OCI-LY7 (cell line): Measurements from ENCODE around the gene PLP1. TPM values are rescaled to one million over a fixed set of nuclear protein-coding genes. Genes with fewer than 3 reads are reported as not detected.

Experiments
- BruUV-seq: library from RNA; stranded (reverse); fragments of 400-500 nt; replicated peaks from 2 replicates; lab custom pipeline; 2021; lab: Mats Ljungman, UMichigan
- CTCF ChIA-PET: fragments of 300-600 bp; sonication (Branson Sonifier 250); formaldehyde crosslinking; loops from one replicate; lab custom pipeline; 2022; ENCODE audit warnings: antibody characterized with exemption; ENCODE audit not compliant: unreplicated experiment; lab: Charles Lee
- POLR2A ChIA-PET: fragments of 300-600 bp; sonication (Branson Sonifier 250); formaldehyde crosslinking; loops from one replicate; lab custom pipeline; 2022; ENCODE audit warnings: antibody characterized with exemption; lab: Charles Lee
- DNase-seq: peaks from one replicate; pipeline ENCODE4 v3.0.0-alpha.2; 2015; ENCODE audit warnings: low spot score
- H2AFZ ChIP-seq: fragments of 200-600 bp; sonication (generic), shearing (Covaris generic); 2 replicates; pipeline ENCODE4 v1.6.1; 2014; ENCODE audit warnings: mild to moderate bottlenecking, antibody characterized with exemption, low read length, moderate library complexity
- H3K27ac ChIP-seq: fragments of 200-600 bp; sonication (generic); 2 replicates; pipeline ENCODE4 v1.5.1; 2014; ENCODE audit warnings: mixed run types, low read depth, mild to moderate bottlenecking, moderate library complexity, low read length, inconsistent platforms; ENCODE audit not compliant: poor library complexity, severe bottlenecking
- H3K36me3 ChIP-seq: fragments of 200-600 bp; sonication (generic); 2 replicates; pipeline ENCODE4 v1.6.1; 2014; ENCODE audit warnings: mild to moderate bottlenecking, antibody characterized with exemption, low read length, moderate library complexity, mixed read lengths; ENCODE audit not compliant: insufficient read depth
- H3K4me1 ChIP-seq: fragments of 200-600 bp; sonication (generic); 2 replicates; pipeline ENCODE4 v1.5.1; 2014; ENCODE audit warnings: mild to moderate bottlenecking, low read length; ENCODE audit not compliant: insufficient read depth, poor library complexity, severe bottlenecking
- H3K4me2 ChIP-seq: fragments of 200-600 bp; sonication (generic); 2 replicates; pipeline ENCODE4 v1.6.1; 2014; ENCODE audit warnings: mild to moderate bottlenecking, low read length
- H3K4me3 ChIP-seq: fragments of 200-600 bp; sonication (generic); 2 replicates; pipeline ENCODE4 v1.5.1; 2014; ENCODE audit warnings: mild to moderate bottlenecking, low read depth, low read length; ENCODE audit not compliant: poor library complexity, severe bottlenecking
- H3K79me2 ChIP-seq: fragments of 200-600 bp; sonication (generic); 2 replicates; pipeline ENCODE4 v1.6.1; 2016; ENCODE audit warnings: low read depth, mild to moderate bottlenecking, low read length, moderate library complexity, mixed read lengths; ENCODE audit not compliant: insufficient read depth
- H3K9me2 ChIP-seq: fragments of 200-600 bp; sonication (generic); 2 replicates; pipeline ENCODE4 v1.6.1; 2016; ENCODE audit warnings: mild to moderate bottlenecking, low read length, mixed read lengths; ENCODE audit not compliant: insufficient read depth
- H3K9me3 ChIP-seq: fragments of 200-600 bp; sonication (generic); 2 replicates; pipeline ENCODE4 v1.6.1; 2014; ENCODE audit warnings: mild to moderate bottlenecking, mixed run types, low read length, mixed read lengths
- H4K20me1 ChIP-seq: fragments of 200-600 bp; sonication (generic); 2 replicates; pipeline ENCODE4 v1.6.1; 2014; ENCODE audit warnings: mild to moderate bottlenecking, antibody characterized with exemption, low read length, moderate library complexity, mixed read lengths; ENCODE audit not compliant: insufficient read depth
- CTCF ChIP-seq: fragments of 200-600 bp; sonication (generic); conservative IDR thresholded peaks from 2 replicates; pipeline ENCODE4 v1.5.1; 2014; ENCODE audit warnings: mild to moderate bottlenecking, antibody characterized with exemption, low read length, moderate library complexity, mixed read lengths
- EZH2phosphoT487 ChIP-seq: fragments of 200-600 bp; sonication (generic); IDR thresholded peaks from 2 replicates; pipeline ENCODE4 v1.6.1; 2018; ENCODE audit warnings: low read depth, borderline replicate concordance, mild to moderate bottlenecking, mixed run types, antibody characterized with exemption, low read length, moderate library complexity, mixed read lengths
- intact Hi-C: fragments of 100-400 bp; cut with micrococcal nuclease; formaldehyde crosslinking; loops from one replicate; pipeline ENCODE4 v1.10.0; 2022; ENCODE audit not compliant: unreplicated experiment
- total RNA-seq, 2 experiments: library from RNA; depleted of rRNA in 1 of 2; stranded (reverse); fragments of >200 nt in 1 of 2; shearing (Covaris generic) in 1 of 2; gene quantifications; 2 replicates each; pipeline ENCODE4 v1.2.3, GENCODE V29; 2014 to 2022

The PLP1 gene
- total RNA-seq, 2 experiments from 2014 or later, result not detected

GRCh38 chrX:103830848-103831247 lies 54.2 kb downstream of the PLP1 start:
- TF ChIP-seq CTCF, result no peak
- TF ChIP-seq EZH2phosphoT487, result no peak
- Histone ChIP-seq H3K4me2 (no peak overlapping the region), H3K9me3 (no peaks in the 10 kb centered on the region), H3K27ac (no peak overlapping the region), H4K20me1 (no peaks in the 10 kb centered on the region), H3K36me3 (no peaks in the 10 kb centered on the region), H3K79me2 (no peaks in the 10 kb centered on the region), H3K4me3 (no peak overlapping the region), H3K4me1 (no peaks in the 10 kb centered on the region), H3K9me2 (no peaks in the 10 kb centered on the region), H2AFZ (no peak overlapping the region)
- DNase-seq, result no peak
- BruUV-seq, result no TSS peak
- ChIA-PET POLR2A (no interaction called here), CTCF (no interaction called here)
- intact Hi-C loops, result no loop called here

DNA sequence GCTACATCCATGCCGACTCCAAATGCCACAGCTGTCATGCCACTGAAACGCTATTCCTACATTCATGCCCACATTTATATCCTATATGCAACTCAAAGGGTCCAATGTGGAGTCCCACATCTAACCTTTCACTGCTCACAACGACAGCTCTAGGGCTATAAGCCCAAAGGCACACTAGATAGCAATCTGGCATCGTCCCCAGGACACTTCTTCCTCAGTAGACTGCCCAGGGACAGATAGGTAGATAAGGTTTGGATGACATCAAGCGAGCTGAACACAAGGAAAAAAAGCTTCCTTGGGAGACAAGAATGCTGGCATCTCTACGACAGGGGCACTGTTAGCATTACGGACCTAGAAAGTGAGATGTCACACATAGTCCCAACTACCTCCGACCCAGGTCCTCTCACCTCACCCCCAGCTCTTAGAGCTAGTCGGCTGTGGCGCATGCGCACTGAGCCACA lies 54.7 kb downstream of the PLP1 start:
- no peak for TF ChIP-seq EZH2phosphoT487
- no peak for TF ChIP-seq CTCF
- H2AFZ ChIP-seq, result no peak overlapping the region
- ChIA-PET CTCF (no interaction called here), POLR2A (no interaction called here)
- H3K79me2 ChIP-seq, result no peaks in the 10 kb centered on the region
- no peaks in the 10 kb centered on the region for H3K36me3 ChIP-seq
- H4K20me1 ChIP-seq, result no peaks in the 10 kb centered on the region
- BruUV-seq, result no TSS peak
- H3K4me2 ChIP-seq, result no peak overlapping the region; the same call in 1 of the 2 replicates
- no peaks in the 10 kb centered on the region for H3K9me3 ChIP-seq
- H3K9me2 ChIP-seq, result no peaks in the 10 kb centered on the region
- H3K4me3 ChIP-seq, result no peak overlapping the region
- no peak overlapping the region for H3K27ac ChIP-seq
- no peaks in the 10 kb centered on the region for H3K4me1 ChIP-seq
- no peak for DNase-seq
- intact Hi-C loops, result no loop called here

- H3K9me2 ChIP-seq, result no peaks in the 10 kb centered on the region
- TF ChIP-seq CTCF (no peak), EZH2phosphoT487 (no peak)
- H4K20me1 ChIP-seq, result no peaks in the 10 kb centered on the region
- H2AFZ ChIP-seq, result no peak within 1 kb of the TSS
- H3K79me2 ChIP-seq, result no peaks in the 10 kb centered on the region
- no TSS peak for BruUV-seq
- no peaks in the 10 kb centered on the region for H3K36me3 ChIP-seq
- H3K27ac ChIP-seq, result no peak within 1 kb of the TSS
- H3K4me3 ChIP-seq, result no peak within 1 kb of the TSS
- ChIA-PET CTCF (no interaction called here), POLR2A (interaction anchor here (0.7 kb wide), 1 partner anchor 159 kb away, joined by 4 read pairs; no protein-coding TSS in a partner anchor)
- no peaks in the 10 kb centered on the region for H3K4me1 ChIP-seq
- no peak for DNase-seq
- no peak within 1 kb of the TSS; the same call in 1 of the 2 replicates for H3K4me2 ChIP-seq
- intact Hi-C loops, result no loop called here
- H3K9me3 ChIP-seq, result no peaks in the 10 kb centered on the region
Observed at GRCh38 chrX:103831803-103832544, 55.3 kb downstream of the PLP1 start, which contains the start of gene RAB9B. Gene RAB9B (minus strand): TSS chrX:103832257. CDS start chrX:103825784, 6,473 bp downstream.
